HepG2 (cell line): ENCODE data around the gene COCH. TPM values are rescaled to one million over a fixed set of nuclear protein-coding genes. Genes with fewer than 3 reads are reported as not detected.

Experiments
- FOXJ3 ChIP-seq: sonication (generic); formaldehyde crosslinking; IDR thresholded peaks from 2 replicates; pipeline ENCODE4 v1.4.0; 2020; ENCODE audit warnings: missing genetic modification reagents, mild to moderate bottlenecking, borderline replicate concordance
- GATA4 ChIP-seq: sonication (generic); IDR thresholded peaks from 2 replicates; pipeline ENCODE4 v1.6.1; 2016; ENCODE audit warnings: antibody characterized with exemption, low read depth, borderline replicate concordance
- HOXA3 ChIP-seq: sonication (generic); formaldehyde crosslinking; IDR thresholded peaks from 2 replicates; pipeline ENCODE4 v1.5.0; 2020; ENCODE audit warnings: missing genetic modification reagents
- ISX ChIP-seq: sonication (generic); formaldehyde crosslinking; conservative IDR thresholded peaks from 2 replicates; pipeline ENCODE4 v1.5.0; 2020; ENCODE audit warnings: missing genetic modification reagents
- KAT8 ChIP-seq: IDR thresholded peaks from 2 replicates; pipeline ENCODE4 v1.6.1; 2016; ENCODE audit warnings: missing genetic modification reagents, missing compliant biosample characterization
- NRL ChIP-seq: sonication (generic); formaldehyde crosslinking; IDR thresholded peaks from 2 replicates; pipeline ENCODE4 v1.5.0; 2020; ENCODE audit warnings: missing genetic modification reagents, mild to moderate bottlenecking, moderate library complexity, borderline replicate concordance
- PCBP1 ChIP-seq: fragments of 200-400 bp; formaldehyde crosslinking; IDR thresholded peaks from 2 replicates; pipeline ENCODE4 v1.6.1; 2017; ENCODE audit warnings: mild to moderate bottlenecking, low read depth, low read length, borderline replicate concordance
- PPARG ChIP-seq: conservative IDR thresholded peaks from 2 replicates; pipeline ENCODE4 v1.6.1; 2016; ENCODE audit warnings: missing biosample characterization, missing genetic modification reagents
- SNAPC2 ChIP-seq: sonication (generic); formaldehyde crosslinking; IDR thresholded peaks from 2 replicates; pipeline ENCODE4 v1.8.1; 2022; ENCODE audit warnings: mild to moderate bottlenecking, missing genetic modification reagents
- YEATS2 ChIP-seq: sonication (generic); formaldehyde crosslinking; IDR thresholded peaks from 2 replicates; pipeline ENCODE4 v1.4.0; 2020; ENCODE audit warnings: missing genetic modification reagents, borderline replicate concordance
- ZMYM2 ChIP-seq: sonication (generic); formaldehyde crosslinking; IDR thresholded peaks from 2 replicates; pipeline ENCODE4 v1.8.0; 2022; ENCODE audit warnings: mild to moderate bottlenecking, missing genetic modification reagents
- ZNF232 ChIP-seq: sonication (generic); formaldehyde crosslinking; IDR thresholded peaks from 2 replicates; pipeline ENCODE4 v1.4.0; 2020; ENCODE audit warnings: missing genetic modification reagents, borderline replicate concordance
- ZNF383 ChIP-seq: sonication (generic); formaldehyde crosslinking; IDR thresholded peaks from 2 replicates; pipeline ENCODE4 v1.4.0; 2020; ENCODE audit warnings: missing genetic modification reagents, mild to moderate bottlenecking, borderline replicate concordance
- ZNF562 ChIP-seq: sonication (generic); formaldehyde crosslinking; IDR thresholded peaks from 2 replicates; pipeline ENCODE4 v1.8.0; 2022; ENCODE audit warnings: missing genetic modification reagents, borderline replicate concordance
- ZNF567 ChIP-seq: sonication (generic); formaldehyde crosslinking; IDR thresholded peaks from 2 replicates; pipeline ENCODE4 v1.8.1; 2023; ENCODE audit warnings: mild to moderate bottlenecking, missing genetic modification reagents, borderline replicate concordance
- ZNF775 ChIP-seq: sonication (generic); formaldehyde crosslinking; IDR thresholded peaks from 2 replicates; pipeline ENCODE4 v1.4.0; 2020; ENCODE audit warnings: missing genetic modification reagents, mild to moderate bottlenecking, moderate library complexity, borderline replicate concordance
- ZNF780A ChIP-seq: sonication (generic); formaldehyde crosslinking; IDR thresholded peaks from 2 replicates; pipeline ENCODE4 v1.8.0; 2022; ENCODE audit warnings: mild to moderate bottlenecking, missing genetic modification reagents, moderate library complexity
- polyA plus RNA-seq, 8 experiments: library from polyadenylated mRNA; depleted of rRNA in 3 of 8; stranded (reverse) in 7 of 8; unstranded in 1 of 8; fragments of >200 nt; fragmentation: Illumina TruSeq in 4 of 8; extraction: Trizol in 4 of 8; gene quantifications; 2 replicates each; pipeline versions ENCODE4 v1.2.1 to v1.2.3, GENCODE V29; 2011 to 2016; ENCODE audit warnings: low read depth in 4 of 8, missing spikeins in 1 of 8, mixed read lengths in 1 of 8; ENCODE audit not compliant: insufficient read depth in 1 of 8
- total RNA-seq, 5 experiments: library from RNA; depleted of rRNA; stranded (reverse); fragments of >200 nt; fragmentation: Illumina TruSeq; extraction: Trizol; gene quantifications; 2 replicates each; pipeline ENCODE4 v1.2.3, GENCODE V29; 2016; ENCODE audit warnings: low read depth in 1 of 5
- TF ChIP-seq, protein P1 (sequence below): sonication (generic); formaldehyde crosslinking; IDR thresholded peaks from 2 replicates; pipeline ENCODE4 v1.8.0; 2022; ENCODE audit warnings: mild to moderate bottlenecking, missing genetic modification reagents, borderline replicate concordance
- TF ChIP-seq, protein P2 (sequence below): sonication (generic); formaldehyde crosslinking; IDR thresholded peaks from 2 replicates; pipeline ENCODE4 v1.5.1; 2020; ENCODE audit warnings: missing genetic modification reagents, mild to moderate bottlenecking, borderline replicate concordance
- TF ChIP-seq, protein P3 (sequence below): sonication (generic); formaldehyde crosslinking; IDR thresholded peaks from 2 replicates; pipeline ENCODE4 v1.5.0; 2020; ENCODE audit warnings: missing genetic modification reagents
- TF ChIP-seq, protein P4 (sequence below): IDR thresholded peaks from 2 replicates; pipeline ENCODE4 v1.6.1; 2016; ENCODE audit warnings: missing compliant biosample characterization, missing genetic modification reagents, borderline replicate concordance
- TF ChIP-seq, protein P5 (sequence below): sonication (generic); formaldehyde crosslinking; conservative IDR thresholded peaks from 2 replicates; pipeline ENCODE4 v1.4.0; 2020; ENCODE audit warnings: missing genetic modification reagents

COCH gene
- total and polyA plus RNA-seq, 2 of the 13 experiments (the other 11 are each of a cell fraction or from before 2014, with no cell fraction given), result 78.2 to 79.3 TPM

DNA sequence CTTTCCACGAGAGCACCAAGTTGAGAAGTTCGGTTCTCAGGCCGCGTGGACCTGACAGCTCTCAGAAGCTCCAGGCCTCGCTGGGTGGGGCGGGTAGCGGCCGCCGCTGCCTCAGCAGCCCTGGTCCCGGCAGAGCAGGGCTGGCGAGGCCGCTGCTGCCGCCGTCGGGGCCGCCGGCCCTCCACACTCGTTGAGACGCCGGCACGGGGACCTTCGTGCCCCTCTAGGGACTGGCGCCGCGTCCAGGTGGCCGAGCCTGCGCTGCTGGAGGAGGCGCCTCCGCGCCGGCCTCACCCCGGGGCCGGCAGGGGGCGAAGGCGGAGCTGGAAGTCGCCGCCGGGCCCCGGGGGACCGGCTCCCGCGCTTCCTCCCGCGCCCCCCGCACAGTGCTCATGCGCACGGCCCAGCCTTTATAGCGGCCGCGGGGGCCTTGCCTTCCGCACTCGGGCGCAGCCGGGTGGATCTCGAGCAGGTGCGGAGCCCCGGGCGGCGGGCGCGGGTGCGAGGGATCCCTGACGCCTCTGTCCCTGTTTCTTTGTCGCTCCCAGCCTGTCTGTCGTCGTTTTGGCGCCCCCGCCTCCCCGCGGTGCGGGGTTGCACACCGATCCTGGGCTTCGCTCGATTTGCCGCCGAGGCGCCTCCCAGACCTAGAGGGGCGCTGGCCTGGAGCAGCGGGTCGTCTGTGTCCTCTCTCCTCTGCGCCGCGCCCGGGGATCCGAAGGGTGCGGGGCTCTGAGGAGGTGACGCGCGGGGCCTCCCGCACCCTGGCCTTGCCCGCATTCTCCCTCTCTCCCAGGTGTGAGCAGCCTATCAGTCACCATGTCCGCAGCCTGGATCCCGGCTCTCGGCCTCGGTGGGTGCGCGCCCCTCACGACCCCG, at the start of gene COCH (continued):
- TF ChIP-seq NRL (peak; percentile 85; the same call in 1 of the 2 replicates), ZNF567 (CRISPR knock-in tag) (peak; percentile 98; the same call in 1 of the 2 replicates), ZNF562 (CRISPR knock-in tag) (peak; percentile 49; the same call in 1 of the 2 replicates), KAT8 (CRISPR knock-in tag) (peak; percentile 80; the same call in 1 of the 2 replicates), YEATS2 (CRISPR knock-in tag) (peak; percentile 64; the same call in 1 of the 2 replicates), PCBP1 (no peak), GATA4 (no peak), ZNF232 (CRISPR knock-in tag) (peak; percentile 87), FOXJ3 (CRISPR knock-in tag) (peak; percentile 71), ZNF775 (CRISPR knock-in tag) (no peak), ZNF780A (CRISPR knock-in tag) (peak; percentile 80), PPARG (CRISPR knock-in tag) (no peak; the same call in 1 of the 2 replicates), ZMYM2 (CRISPR knock-in tag) (no peak; the same call in 1 of the 2 replicates), HOXA3 (CRISPR knock-in tag) (peak; percentile 84), ZNF383 (no peak), SNAPC2 (CRISPR knock-in tag) (peak; percentile 89; the same call in 1 of the 2 replicates), ISX (CRISPR knock-in tag) (no peak; the same call in none of the 2 replicates)
- TF ChIP-seq, protein P1, sequence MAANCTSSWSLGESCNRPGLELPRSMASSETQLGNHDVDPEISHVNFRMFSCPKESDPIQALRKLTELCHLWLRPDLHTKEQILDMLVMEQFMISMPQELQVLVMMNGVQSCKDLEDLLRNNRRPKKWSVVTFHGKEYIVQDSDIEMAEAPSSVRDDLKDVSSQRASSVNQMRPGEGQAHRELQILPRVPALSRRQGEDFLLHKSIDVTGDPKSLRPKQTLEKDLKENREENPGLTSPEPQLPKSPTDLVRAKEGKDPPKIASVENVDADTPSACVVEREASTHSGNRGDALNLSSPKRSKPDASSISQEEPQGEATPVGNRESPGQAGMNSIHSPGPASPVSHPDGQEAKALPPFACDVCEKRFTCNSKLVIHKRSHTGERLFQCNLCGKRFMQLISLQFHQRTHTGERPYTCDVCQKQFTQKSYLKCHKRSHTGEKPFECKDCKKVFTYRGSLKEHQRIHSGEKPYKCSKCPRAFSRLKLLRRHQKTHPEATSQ, result peak; percentile 91
- TF ChIP-seq, protein P2, sequence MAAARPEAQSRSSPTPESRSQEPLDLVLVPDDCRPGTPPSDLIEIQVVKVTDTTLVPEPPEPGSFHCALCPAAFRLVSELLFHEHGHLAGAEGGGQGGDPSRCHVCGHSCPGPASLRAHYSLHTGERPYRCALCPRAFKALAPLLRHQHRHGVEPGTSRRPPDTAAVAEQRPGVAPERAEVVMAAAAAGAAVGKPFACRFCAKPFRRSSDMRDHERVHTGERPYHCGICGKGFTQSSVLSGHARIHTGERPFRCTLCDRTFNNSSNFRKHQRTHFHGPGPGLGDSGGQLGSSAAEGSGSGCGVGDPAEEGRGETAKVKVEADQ (CRISPR knock-in tag), result peak; percentile 95
- TF ChIP-seq, protein P3, sequence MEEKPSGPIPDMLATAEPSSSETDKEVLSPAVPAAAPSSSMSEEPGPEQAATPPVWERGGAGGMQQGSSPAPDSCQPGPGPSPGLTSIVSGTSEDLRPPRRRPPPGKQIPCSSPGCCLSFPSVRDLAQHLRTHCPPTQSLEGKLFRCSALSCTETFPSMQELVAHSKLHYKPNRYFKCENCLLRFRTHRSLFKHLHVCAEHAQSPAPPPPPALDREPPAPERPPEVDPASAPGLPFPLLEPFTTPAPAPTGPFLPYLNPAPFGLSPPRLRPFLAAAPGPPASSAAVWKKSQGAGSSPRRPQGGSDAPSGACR, result peak; percentile 54; the same call in 1 of the 2 replicates
- TF ChIP-seq, protein P4, sequence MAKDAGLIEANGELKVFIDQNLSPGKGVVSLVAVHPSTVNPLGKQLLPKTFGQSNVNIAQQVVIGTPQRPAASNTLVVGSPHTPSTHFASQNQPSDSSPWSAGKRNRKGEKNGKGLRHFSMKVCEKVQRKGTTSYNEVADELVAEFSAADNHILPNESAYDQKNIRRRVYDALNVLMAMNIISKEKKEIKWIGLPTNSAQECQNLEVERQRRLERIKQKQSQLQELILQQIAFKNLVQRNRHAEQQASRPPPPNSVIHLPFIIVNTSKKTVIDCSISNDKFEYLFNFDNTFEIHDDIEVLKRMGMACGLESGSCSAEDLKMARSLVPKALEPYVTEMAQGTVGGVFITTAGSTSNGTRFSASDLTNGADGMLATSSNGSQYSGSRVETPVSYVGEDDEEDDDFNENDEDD (CRISPR knock-in tag), result peak; percentile 88
- TF ChIP-seq, protein P5, sequence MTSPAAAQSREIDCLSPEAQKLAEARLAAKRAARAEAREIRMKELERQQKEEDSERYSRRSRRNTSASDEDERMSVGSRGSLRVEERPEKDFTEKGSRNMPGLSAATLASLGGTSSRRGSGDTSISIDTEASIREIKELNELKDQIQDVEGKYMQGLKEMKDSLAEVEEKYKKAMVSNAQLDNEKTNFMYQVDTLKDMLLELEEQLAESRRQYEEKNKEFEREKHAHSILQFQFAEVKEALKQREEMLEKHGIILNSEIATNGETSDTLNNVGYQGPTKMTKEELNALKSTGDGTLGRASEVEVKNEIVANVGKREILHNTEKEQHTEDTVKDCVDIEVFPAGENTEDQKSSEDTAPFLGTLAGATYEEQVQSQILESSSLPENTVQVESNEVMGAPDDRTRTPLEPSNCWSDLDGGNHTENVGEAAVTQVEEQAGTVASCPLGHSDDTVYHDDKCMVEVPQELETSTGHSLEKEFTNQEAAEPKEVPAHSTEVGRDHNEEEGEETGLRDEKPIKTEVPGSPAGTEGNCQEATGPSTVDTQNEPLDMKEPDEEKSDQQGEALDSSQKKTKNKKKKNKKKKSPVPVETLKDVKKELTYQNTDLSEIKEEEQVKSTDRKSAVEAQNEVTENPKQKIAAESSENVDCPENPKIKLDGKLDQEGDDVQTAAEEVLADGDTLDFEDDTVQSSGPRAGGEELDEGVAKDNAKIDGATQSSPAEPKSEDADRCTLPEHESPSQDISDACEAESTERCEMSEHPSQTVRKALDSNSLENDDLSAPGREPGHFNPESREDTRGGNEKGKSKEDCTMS (CRISPR knock-in tag), result no peak; the same call in 1 of the 2 replicates
